Dermis blood vessel endothelial cell (primary cell): ENCODE data around the gene ADAR. TPM values are rescaled to one million over a fixed set of nuclear protein-coding genes. Genes with fewer than 3 reads are reported as not detected.

Experiments used
- DNase-seq: peaks from one replicate; pipeline ENCODE4 v3.0.0; 2010
- total RNA-seq: library from RNA; depleted of rRNA; stranded (reverse); fragments of >200 nt; gene quantifications from 2 replicates; pipeline ENCODE4 v1.2.3, GENCODE V29; 2014

ADAR gene
- total RNA-seq, 1 donor from 2014 or later = 85.4 TPM

DNA sequence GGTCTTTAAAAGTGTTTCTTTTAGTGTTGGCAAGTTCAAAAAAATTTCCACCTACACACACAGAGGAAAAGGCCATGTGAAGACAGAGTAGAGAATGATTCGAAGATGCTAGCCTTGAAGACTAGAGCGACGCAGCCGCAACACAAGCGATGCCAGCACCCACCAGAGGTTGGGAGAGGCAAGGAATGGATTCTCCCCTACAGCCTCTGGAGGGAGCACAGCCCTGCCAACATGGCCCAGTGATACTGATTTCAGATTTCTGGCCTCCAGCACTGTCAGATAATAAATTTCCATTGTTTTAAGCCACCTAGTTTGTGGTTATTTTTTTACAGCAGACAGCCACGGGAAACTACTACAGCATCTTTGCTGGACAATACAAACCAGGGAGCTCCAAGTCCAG lies 6.9 kb upstream of the ADAR start:
- DNase-seq = no peak

- DNase-seq = no peak
These were observed 6.3 kb upstream of the ADAR start for GRCh38 chr1:154614247-154614646.

- peak; percentile 26 for DNase-seq
These were observed 3.3 kb upstream of the ADAR start for GRCh38 chr1:154611150-154611862.

- no peak for DNase-seq
These were observed 1.7 kb upstream of the ADAR start for GRCh38 chr1:154609398-154610380.

GRCh38 chr1:154608397-154609270 lies 648 bp upstream of the ADAR start:
- peak; percentile 64 for DNase-seq

DNA sequence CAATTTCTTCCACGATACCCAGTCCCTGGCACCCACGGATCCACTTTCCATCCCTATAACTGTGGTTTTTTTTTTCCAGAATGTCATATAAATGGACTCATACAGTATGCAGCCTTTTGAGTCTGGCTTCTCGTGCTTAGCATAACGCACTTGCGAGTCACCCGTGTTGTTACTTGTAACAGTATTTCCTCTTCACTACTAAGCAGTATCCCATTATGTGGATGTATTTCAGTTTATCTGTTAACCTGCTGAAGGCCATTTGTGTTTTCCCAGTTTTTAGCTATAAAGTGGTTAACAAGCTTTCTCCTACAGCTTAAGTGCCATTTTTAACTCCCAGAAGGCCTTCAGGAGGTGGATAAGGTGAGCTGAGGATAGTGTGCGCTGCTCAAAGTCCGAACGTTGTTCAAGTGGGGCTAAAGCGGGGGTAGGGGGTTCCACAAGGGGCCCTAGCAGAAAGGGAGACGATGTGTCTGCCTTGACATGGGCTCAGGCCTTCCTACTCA lies 829 bp downstream of the ADAR start:
- DNase-seq = peak; percentile 47

GRCh38 chr1:154605534-154605933 lies 2.5 kb downstream of the ADAR start:
- DNase-seq = no peak

DNA sequence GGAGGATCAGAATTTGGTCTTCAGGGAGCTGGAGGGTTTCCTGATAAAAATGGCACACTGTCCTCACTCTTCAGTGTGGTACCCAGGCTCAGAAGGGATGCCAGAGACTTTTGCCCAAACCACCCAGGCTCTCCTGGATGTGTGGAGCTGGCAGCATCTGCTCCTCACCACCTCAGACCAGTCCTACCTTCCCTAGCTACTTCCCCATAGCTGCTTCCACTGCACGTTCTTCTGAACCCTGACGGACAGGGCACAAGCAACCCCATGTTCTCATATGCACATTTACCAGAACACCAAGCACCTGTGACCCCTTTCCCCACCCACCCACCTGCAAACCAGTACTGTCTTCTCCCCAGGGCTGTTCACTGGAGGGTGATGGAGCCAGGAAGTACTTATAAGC lies 4.7 kb downstream of the ADAR start:
- DNase-seq = no peak

- DNase-seq = no peak
These were observed 8.3 kb downstream of the ADAR start for GRCh38 chr1:154599658-154600057.

DNA sequence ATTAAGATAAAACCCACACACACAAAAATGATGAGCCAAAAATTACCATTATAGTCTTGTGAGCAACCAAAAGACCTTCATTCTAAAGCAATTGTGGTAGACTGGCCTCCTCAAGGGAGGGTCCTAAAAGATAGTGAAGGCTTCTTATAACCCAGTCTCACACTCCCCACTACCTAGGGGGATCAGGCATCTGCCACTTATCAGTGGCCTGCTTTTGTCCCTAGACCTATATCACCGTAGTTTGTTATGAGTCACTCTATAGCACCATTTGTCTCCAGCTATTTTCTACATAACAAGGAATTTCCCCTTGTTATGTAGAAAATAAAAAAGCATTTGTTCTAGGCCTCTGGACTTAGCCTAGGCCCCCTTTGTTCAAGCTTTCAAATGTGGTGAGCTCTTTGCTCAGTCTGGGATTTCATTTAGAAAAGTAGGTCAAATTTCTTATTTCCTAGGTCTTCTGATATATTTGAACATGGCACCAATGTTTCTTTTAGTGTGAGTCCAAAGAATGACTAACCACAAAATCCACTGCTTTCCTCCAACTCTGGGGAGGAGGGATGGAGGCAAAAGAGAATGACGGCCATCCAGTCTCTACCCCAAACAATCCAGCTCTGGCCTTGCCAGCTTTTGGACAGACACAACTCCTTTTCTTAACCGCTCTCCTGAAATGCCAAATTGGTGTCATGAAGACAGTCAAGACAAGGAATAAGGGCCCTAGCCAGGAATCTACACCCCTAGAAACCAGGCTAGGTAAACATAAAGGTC lies 8.9 kb downstream of the ADAR start:
- peak; percentile 41 for DNase-seq

DNA sequence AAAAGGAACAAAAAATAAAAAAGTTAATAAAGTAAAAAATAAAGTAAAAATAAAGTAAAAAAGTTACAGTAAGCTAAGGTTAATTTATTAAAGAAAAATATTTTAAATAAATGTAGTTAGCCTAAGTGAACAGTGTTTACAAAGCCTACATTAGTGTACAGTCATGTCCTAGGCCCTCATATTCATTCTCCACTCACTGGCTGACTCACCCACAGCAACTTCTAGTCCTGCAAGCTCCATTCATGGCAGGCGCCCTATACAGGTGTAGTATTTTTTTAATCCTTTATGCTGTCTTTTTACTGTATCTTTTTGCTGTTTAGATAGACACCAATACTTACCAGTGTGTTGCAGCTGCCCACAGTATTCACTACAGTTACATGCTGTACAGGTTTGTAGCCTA lies 12.4 kb downstream of the ADAR start:
- DNase-seq = no peak

DNA sequence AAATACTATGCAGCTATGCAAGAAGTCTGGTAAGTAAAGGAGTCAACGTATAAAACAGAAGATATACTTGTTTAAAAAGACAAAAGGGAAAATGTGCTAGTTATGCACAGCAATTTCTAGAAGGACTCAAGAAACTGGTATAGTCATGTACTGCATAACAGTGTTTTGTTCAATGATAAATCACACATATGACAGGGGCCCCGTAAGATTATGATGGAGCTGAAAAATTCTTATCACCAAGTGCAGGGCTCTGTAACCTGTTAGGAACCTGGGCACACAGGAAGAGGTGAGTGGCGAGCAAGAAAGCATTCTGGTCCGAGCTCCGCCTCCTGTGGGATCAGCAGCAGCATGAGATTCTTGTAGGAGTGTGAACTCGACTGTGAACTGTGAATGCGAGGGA lies 13.2 kb downstream of the ADAR start:
- no peak for DNase-seq

GRCh38 chr1:154593390-154593789 lies 14.6 kb downstream of the ADAR start:
- DNase-seq = no peak

- no peak for DNase-seq
These were observed 16.8 kb downstream of the ADAR start for GRCh38 chr1:154591206-154591605.

DNA sequence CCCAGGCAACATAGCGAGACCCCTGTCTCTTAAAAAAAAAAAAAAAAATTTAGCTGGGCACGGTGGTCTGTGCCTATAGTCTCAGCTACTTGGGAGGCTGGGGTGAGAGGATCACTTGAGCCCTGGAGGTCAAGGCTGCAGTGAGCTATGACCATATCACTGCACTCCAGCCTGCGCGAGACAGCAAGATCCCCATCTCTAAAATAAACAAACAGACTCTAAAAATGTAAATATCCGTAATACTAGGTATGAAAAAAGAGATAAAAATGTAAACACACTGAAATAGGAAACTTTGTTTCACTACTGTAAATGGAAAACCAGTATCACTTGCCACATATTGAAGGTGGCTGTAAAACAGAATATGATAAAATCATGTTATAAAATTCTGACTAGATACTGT lies 17.2 kb downstream of the ADAR start:
- no peak for DNase-seq

- no peak for DNase-seq
These were observed 18.2 kb downstream of the ADAR start for GRCh38 chr1:154589780-154590179.

GRCh38 chr1:154586641-154587040 lies 21.3 kb downstream of the ADAR start:
- DNase-seq = no peak

- DNase-seq = no peak
These were observed 21.8 kb downstream of the ADAR start for GRCh38 chr1:154586231-154586630.

GRCh38 chr1:154584267-154584994 lies 23.6 kb downstream of the ADAR start:
- peak; percentile 77 for DNase-seq

- DNase-seq = peak; percentile 81
These were observed 24.2 kb downstream of the ADAR start for GRCh38 chr1:154583773-154584172.

GRCh38 chr1:154582885-154583284 lies 25.1 kb downstream of the ADAR start:
- DNase-seq = no peak
